ENCODE data around the gene CHST10.

The CHST10 gene

GRCh38 chr2:100413571-100413970 is 3.9 kb downstream of the CHST10 start:
- no peak for DNase-seq (ENCODE audit: low read depth in 3 of 3)

GRCh38 chr2:100412881-100413321 is 4.6 kb downstream of the CHST10 start:
- DNase-seq (ENCODE audit: low read depth in 3 of 3), result no peak

DNA sequence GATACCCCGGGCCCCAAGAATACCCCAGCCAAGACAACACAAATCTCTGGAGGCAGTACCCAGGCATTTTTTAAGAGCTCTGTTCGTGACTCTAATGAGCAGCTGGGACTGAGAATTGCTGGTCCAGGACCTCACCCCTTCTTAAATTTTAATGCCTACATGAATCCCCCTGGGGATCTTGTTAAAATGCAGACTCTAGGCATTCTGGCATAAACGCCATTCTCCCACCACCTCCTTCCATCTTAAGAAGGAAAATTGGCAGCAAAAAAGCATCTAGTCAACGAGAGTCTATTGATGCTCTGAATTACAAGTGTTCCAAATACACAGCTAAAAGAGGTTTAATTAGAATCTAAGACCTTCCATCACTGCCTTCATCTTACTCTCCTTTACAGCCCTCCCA is 5.0 kb downstream of the CHST10 start:
- no peak for DNase-seq (ENCODE audit: low read depth in 3 of 3)

DNA sequence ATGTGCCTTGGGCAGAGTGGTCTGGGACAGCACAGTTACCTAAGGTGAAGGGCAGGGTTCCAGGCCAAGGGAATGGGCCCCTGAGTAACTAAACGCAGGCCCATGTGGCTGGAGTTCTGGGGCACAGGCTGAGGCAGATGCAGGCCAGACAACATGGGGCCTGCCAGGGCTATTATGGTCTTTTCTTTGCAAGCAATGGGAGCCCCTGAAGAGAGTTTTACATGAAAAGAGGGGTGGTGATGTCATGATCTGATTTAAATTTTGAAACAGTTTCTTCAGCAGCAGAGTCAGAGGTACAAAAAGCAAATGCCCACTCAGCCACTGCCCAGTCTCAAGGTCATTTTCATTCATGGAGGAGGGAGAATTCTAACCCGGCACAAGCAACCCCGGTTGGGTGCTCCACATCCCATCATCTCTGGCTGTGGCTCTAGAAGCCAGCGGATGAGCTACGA is 5.6 kb downstream of the CHST10 start:
- no peak for DNase-seq (ENCODE audit: low read depth in 3 of 3)

DNA sequence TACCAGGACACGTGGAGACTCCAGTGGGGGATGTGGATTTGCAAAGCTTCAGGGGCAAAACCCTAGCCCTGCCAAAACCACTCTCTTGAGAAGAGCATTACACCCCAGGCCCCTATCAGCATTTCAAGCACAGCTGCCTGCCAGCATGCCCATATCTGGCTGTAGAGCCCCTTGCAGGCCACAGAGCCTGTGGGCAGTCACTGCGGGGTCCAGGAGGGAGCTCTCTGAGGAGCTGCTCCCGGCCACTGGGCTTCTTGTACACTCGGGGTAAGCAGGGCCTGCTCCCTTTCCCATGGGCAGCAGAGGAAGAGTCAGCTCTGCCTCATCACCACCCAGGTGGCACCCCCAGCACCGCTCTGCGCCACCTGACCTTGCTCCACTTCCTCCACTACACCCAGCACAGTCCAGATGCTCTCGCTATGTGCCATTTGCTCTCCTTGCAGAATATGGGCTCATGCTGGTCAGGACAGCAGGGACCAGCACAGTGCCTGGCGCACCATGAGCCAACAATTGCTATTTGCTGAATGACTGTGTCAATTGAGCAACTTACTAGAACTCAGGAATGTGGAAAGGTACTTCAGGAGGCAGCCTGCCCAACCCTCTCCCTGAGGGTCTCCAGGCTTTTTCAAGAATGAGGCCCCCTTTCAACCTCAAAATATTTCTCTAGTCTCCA is 7.4 kb downstream of the CHST10 start:
- DNase-seq (ENCODE audit: low read depth in 3 of 3), result no peak

- DNase-seq (ENCODE audit: low read depth in 3 of 3), result no peak
These were observed 8.0 kb downstream of the CHST10 start for GRCh38 chr2:100409461-100409860.

- DNase-seq (ENCODE audit: low read depth in 3 of 3), result no peak
These were observed 8.5 kb downstream of the CHST10 start for GRCh38 chr2:100408941-100409340.

DNA sequence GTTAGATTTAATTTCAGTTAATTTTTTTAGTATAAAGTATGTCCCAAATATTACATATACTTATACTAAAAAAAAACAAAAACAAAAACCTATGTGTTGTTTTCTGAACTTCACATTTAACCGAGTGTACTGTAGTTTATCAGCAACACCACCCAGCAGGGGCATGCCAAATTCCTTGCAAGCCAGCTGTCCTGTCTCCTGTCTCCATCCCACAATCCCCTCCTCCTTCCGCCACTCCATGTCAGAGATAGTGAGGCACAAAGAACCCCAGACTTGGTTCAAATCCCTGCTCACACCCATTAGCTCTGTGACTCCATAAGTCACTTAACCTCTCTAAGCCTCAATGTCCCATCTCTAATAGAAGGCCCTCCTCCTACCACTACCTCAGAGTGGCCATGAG is 9.4 kb downstream of the CHST10 start:
- DNase-seq (ENCODE audit: low read depth in 3 of 3), result no peak

GRCh38 chr2:100407563-100407962 is 9.9 kb downstream of the CHST10 start:
- no peak for DNase-seq (ENCODE audit: low read depth in 3 of 3)

- no peak for DNase-seq (ENCODE audit: low read depth in 3 of 3)
These were observed 10.4 kb downstream of the CHST10 start for GRCh38 chr2:100407073-100407472.

GRCh38 chr2:100406120-100406508 is 11.4 kb downstream of the CHST10 start:
- DNase-seq (ENCODE audit: low read depth in 3 of 3), result no peak

DNA sequence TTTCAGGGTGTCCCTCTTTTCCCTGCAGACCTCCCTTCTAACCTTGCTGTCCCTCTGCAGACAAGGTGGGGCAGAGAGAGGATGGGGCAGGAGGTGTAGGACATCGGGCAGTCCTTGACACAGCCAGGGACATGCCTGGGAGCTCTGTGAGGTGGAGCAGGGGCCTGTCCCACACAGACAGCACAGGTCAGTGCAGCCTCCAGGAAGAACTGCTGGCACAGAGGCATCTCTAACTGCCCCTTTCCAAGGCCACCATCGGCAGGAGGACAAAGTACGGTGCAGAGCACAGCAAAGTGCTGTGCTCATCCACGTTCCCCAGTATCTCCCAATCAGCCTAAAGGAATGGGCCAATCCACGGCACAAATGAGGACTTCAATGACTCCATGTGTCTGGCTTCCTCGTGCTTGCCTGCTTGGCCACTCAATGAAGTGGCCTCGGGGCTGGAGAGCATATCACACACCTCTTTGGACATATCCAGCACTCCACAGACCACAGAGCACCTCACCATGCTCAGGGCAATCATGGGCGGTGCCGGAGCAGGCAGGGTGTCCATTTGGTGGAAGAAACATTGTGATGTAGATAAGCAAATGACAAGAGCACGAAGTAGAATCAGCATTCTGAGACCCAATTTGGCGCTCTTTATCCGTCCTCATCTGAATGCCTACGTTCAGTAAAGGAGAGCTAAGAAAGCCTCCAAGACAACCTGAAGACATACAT is 11.9 kb downstream of the CHST10 start:
- no peak for DNase-seq (ENCODE audit: low read depth in 3 of 3)

- no peak for DNase-seq (ENCODE audit: low read depth in 3 of 3)
These were observed 13.1 kb downstream of the CHST10 start for GRCh38 chr2:100404411-100404810.

DNA sequence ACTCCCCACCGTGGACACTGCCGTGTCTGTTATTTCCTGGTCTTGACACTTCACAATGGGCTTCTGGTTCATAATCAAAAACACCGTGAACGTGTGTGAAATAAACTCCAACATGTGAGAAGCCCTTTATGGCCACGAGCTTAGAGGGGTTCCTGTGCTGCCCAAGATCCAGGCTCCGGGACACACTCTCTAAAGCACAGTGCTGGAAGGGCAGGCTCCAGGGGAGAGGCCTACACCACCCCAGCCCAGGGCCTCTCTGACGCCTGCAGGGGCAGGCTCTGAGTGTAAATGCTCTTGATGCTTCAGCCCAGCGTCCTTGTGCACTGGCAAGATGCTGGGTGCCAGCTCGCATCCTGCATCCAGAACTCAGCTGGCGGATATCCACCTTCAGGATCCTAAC is 13.7 kb downstream of the CHST10 start:
- no peak for DNase-seq (ENCODE audit: low read depth in 3 of 3)

DNA sequence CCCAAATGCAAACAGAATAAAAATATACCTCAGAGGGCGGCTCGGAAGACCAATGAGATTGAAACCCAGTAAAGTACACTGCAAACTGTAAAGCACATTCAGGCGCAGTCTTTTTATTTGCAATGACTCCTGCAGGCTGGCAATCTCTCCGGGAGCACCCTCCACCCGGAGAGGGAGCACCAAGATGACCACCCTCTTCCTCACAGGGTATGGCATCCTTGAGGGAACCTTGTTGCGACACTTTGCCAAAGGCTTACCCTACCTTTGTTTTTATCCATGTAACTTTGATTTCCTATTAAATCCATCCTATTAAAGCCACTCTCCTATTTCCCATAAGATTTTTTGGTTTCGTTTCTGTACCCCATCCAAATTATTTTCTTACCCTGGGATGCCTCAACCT is 16.2 kb downstream of the CHST10 start:
- no peak for DNase-seq (ENCODE audit: low read depth in 3 of 3)

DNA sequence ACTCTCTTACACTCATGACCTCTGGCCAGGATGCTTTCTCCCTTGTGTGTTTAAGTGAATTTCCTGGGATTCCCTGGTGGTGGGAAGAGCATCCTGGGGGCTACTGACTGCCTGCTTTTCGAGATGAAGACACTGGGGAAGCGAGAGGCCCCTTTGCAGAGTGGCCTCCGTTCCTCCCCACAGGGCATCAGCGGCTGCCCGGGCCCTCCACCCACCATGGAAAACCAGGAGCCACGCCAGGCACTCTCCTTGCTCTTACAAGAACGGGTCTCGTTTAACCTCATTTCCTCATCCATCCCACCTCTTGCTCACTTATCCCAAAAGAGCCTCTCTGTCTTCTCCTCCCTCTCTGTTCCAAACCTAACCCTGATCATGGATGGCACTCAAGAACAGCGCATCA is 17.8 kb downstream of the CHST10 start:
- no peak for DNase-seq (ENCODE audit: low read depth in 3 of 3)

- DNase-seq (ENCODE audit: low read depth in 3 of 3), result no peak
These were observed 19.5 kb downstream of the CHST10 start for GRCh38 chr2:100397976-100398375.

- no peak for DNase-seq (ENCODE audit: low read depth in 3 of 3)
These were observed 20.2 kb downstream of the CHST10 start for GRCh38 chr2:100397118-100397860.

- no peak for DNase-seq (ENCODE audit: low read depth in 3 of 3)
These were observed 21.0 kb downstream of the CHST10 start for GRCh38 chr2:100396483-100396882.

DNA sequence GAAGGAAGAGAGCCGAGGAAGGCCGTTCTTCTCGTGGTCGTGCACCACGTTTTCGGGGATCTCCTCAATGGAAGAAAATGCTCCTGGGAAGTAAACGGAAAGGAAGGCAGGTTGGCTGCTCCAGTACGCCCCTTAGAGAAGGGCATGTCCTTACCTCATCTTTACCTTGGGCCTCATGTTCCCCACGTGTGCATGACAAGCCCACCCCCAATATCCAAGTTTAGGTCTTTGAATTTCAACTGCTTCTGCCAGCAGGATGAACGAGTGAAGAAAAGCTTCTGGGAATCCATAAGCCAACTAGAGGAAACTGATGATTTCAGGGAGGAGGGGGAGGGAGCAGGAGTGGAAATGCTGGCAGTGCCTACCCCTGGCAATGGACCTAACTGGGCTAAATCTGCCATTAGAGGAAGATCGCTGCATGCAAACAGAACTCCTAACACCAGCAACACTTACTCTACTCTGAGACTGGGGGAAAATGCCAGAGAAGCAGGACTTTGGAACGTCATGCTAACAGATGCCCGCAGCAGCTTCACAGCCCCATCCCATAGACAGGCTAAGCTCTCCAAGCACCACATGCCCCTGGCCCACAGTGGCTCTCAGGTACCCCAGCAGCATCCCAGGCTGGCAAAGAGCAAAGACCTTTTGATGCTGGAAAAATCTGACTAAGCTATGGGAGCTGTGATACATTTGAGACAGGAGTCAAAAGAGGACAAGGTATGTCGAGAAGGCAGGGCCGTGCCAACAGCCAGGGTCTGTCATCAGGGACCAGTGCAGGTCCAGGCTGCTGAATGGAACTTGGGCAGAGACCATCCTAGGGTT is 21.7 kb downstream of the CHST10 start:
- DNase-seq (ENCODE audit: low read depth in 3 of 3), result no peak

DNA sequence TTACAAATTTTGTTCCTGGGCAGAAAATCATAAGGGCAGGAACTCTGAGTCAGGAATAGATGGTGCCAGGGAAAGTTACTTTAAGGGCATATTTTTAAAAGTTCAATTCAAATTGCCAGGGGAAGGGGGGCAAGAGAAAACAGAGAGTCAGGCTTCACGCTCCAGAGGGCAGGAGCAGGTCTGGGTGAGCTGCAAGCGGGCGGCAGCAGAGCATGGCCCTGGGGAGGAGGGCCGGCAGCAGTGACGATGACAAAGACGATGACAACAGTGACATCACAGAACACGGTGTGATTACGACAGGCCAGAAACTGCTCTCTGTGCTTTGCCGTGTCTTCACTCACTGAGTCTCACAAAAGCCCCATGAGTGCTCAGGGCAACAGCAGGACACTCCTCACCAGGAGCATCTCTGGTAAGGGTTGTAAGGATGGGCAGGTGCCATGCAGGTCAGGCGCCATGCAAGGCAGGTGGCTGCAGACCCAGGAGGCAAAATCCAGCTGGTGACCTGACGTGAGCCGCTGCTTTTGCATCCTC is 23.3 kb downstream of the CHST10 start:
- DNase-seq (ENCODE audit: low read depth in 3 of 3), result no peak

GRCh38 chr2:100393362-100393761 is 24.1 kb downstream of the CHST10 start:
- no peak for DNase-seq (ENCODE audit: low read depth in 3 of 3)

All from stimulated activated CD4-positive, alpha-beta T cell treated with anti-CD3 and anti-CD28 coated beads, TNF-alpha, amount 100 ng/mL, for 48 hours (primary cell).